Activated T-helper 1 cell treated with Interleukin-2 at 50 U/mL for 16 hours (primary cell): ENCODE measurements around the gene CRIP1.

Source experiments
- DNase-seq: peaks from one replicate; pipeline ENCODE4 v3.0.0-alpha.2; 2020; ENCODE audit warnings: low read depth

The CRIP1 gene

GRCh38 chr14:105492971-105493871, 6.5 kb downstream of the CRIP1 start:
- DNase-seq: no peak

- DNase-seq: no peak
These were observed 7.4 kb downstream of the CRIP1 start for GRCh38 chr14:105493921-105494605.

GRCh38 chr14:105494606-105494929, 7.9 kb downstream of the CRIP1 start:
- no peak for DNase-seq

- no peak for DNase-seq
These were observed 8.7 kb downstream of the CRIP1 start for GRCh38 chr14:105495101-105495989.

- no peak for DNase-seq
These were observed 9.5 kb downstream of the CRIP1 start for GRCh38 chr14:105495990-105496830.

GRCh38 chr14:105496831-105497591, 10.3 kb downstream of the CRIP1 start:
- no peak for DNase-seq

- DNase-seq: no peak
These were observed 11.2 kb downstream of the CRIP1 start for GRCh38 chr14:105497671-105498429.

GRCh38 chr14:105498430-105499255, 12.0 kb downstream of the CRIP1 start:
- no peak for DNase-seq

- DNase-seq: no peak
These were observed 12.8 kb downstream of the CRIP1 start for GRCh38 chr14:105499256-105500035.

- DNase-seq: no peak
These were observed 13.5 kb downstream of the CRIP1 start for GRCh38 chr14:105500036-105500725.

- DNase-seq: no peak
These were observed 14.0 kb downstream of the CRIP1 start for GRCh38 chr14:105500726-105501101.

GRCh38 chr14:105501504-105502291, 15.0 kb downstream of the CRIP1 start:
- no peak for DNase-seq

- DNase-seq: no peak
These were observed 16.0 kb downstream of the CRIP1 start for GRCh38 chr14:105502446-105503295.

GRCh38 chr14:105503296-105503640, 16.6 kb downstream of the CRIP1 start:
- DNase-seq: no peak

GRCh38 chr14:105503935-105504692, 17.4 kb downstream of the CRIP1 start:
- DNase-seq: no peak
